H9 (cell line): ENCODE measurements around the gene GFER. TPM values are rescaled to one million over a fixed set of nuclear protein-coding genes. Genes with fewer than 3 reads are reported as not detected.

Source experiments
- DNase-seq: peaks from one replicate; pipeline ENCODE4 v3.0.0-alpha.2; 2017
- H2AFZ ChIP-seq: one replicate; pipeline ENCODE4 v1.6.1; 2013; ENCODE audit warnings: mild to moderate bottlenecking, low read length, control low read depth, moderate library complexity
- H2AK5ac ChIP-seq: 2 replicates; pipeline ENCODE4 v1.6.1; 2013; ENCODE audit warnings: low read length, control low read depth, mixed read lengths; ENCODE audit not compliant: insufficient read length
- H2BK120ac ChIP-seq: one replicate; pipeline ENCODE4 v1.6.1; 2013; ENCODE audit warnings: low read depth, mild to moderate bottlenecking, low read length, control low read depth, inconsistent platforms; ENCODE audit not compliant: poor library complexity, severe bottlenecking
- H2BK12ac ChIP-seq: 2 replicates; pipeline ENCODE4 v1.6.1; 2013; ENCODE audit warnings: low read length, control low read depth, mixed read lengths, low read depth; ENCODE audit not compliant: insufficient read length
- H2BK15ac ChIP-seq: 2 replicates; pipeline ENCODE4 v1.6.1; 2013; ENCODE audit warnings: low read depth, low read length, control low read depth
- H2BK20ac ChIP-seq: one replicate; pipeline ENCODE4 v1.6.1; 2013; ENCODE audit warnings: low read depth, mild to moderate bottlenecking, low read length, control low read depth, inconsistent platforms; ENCODE audit not compliant: poor library complexity, severe bottlenecking
- H2BK5ac ChIP-seq: 2 replicates; pipeline ENCODE4 v1.6.1; 2013; ENCODE audit warnings: low read length, control low read depth, mixed read lengths; ENCODE audit not compliant: insufficient read length
- H3K14ac ChIP-seq: 2 replicates; pipeline ENCODE4 v1.6.1; 2013; ENCODE audit warnings: low read length, control low read depth; ENCODE audit not compliant: insufficient read depth
- H3K18ac ChIP-seq: 2 replicates; pipeline ENCODE4 v1.6.1; 2013; ENCODE audit warnings: low read depth, mild to moderate bottlenecking, mixed read lengths, low read length, control low read depth; ENCODE audit not compliant: insufficient read length
- H3K23ac ChIP-seq: 2 replicates; pipeline ENCODE4 v1.6.1; 2013; ENCODE audit warnings: low read length, control low read depth, mixed read lengths, low read depth; ENCODE audit not compliant: insufficient read length
- H3K23me2 ChIP-seq: 2 replicates; pipeline ENCODE4 v1.6.1; 2013; ENCODE audit warnings: low read depth, mild to moderate bottlenecking, mixed read lengths, low read length, control low read depth; ENCODE audit not compliant: insufficient read length, poor library complexity, severe bottlenecking
- H3K27ac ChIP-seq: 2 replicates; pipeline ENCODE4 v1.5.1; 2013; ENCODE audit warnings: low read length, control low read depth, mixed read lengths, low read depth; ENCODE audit not compliant: insufficient read length
- H3K27me3 ChIP-seq: 2 replicates; pipeline ENCODE4 v1.6.1; 2013; ENCODE audit warnings: low read length, control low read depth, inconsistent platforms; ENCODE audit not compliant: insufficient read depth
- H3K4ac ChIP-seq: 2 replicates; pipeline ENCODE4 v1.6.1; 2013; ENCODE audit warnings: low read depth, mild to moderate bottlenecking, control low read depth, inconsistent platforms, low read length, moderate library complexity
- H3K4me1 ChIP-seq: 2 replicates; pipeline ENCODE4 v1.6.1; 2013; ENCODE audit warnings: low read length, control low read depth, inconsistent platforms; ENCODE audit not compliant: insufficient read depth
- H3K4me2 ChIP-seq: 2 replicates; pipeline ENCODE4 v1.6.1; 2013; ENCODE audit warnings: low read length, control low read depth, mixed read lengths; ENCODE audit not compliant: insufficient read length, insufficient read depth
- H3K56ac ChIP-seq: 2 replicates; pipeline ENCODE4 v1.6.1; 2013; ENCODE audit warnings: low read depth, mild to moderate bottlenecking, mixed read lengths, low read length, control low read depth; ENCODE audit not compliant: insufficient read length
- H3K79me1 ChIP-seq: 2 replicates; pipeline ENCODE4 v1.6.1; 2013; ENCODE audit warnings: low read depth, mild to moderate bottlenecking, moderate library complexity, low read length, control low read depth, inconsistent platforms; ENCODE audit not compliant: insufficient read depth, poor library complexity, severe bottlenecking
- H3K79me2 ChIP-seq: 2 replicates; pipeline ENCODE4 v1.6.1; 2013; ENCODE audit warnings: low read length, control low read depth, inconsistent platforms; ENCODE audit not compliant: insufficient read depth
- H3K9ac ChIP-seq: 2 replicates; pipeline ENCODE4 v1.6.1; 2013; ENCODE audit warnings: low read length, control low read depth, mixed read lengths; ENCODE audit not compliant: insufficient read length; ENCODE audit errors: extremely low read depth
- H3K9me3 ChIP-seq: one replicate; pipeline ENCODE4 v1.6.1; 2013; ENCODE audit warnings: low read depth, low read length, inconsistent platforms; ENCODE audit not compliant: control insufficient read depth
- H3T11ph ChIP-seq: one replicate; pipeline ENCODE4 v1.6.1; 2013; ENCODE audit warnings: mild to moderate bottlenecking, low read length, control low read depth, inconsistent platforms
- H4K20me1 ChIP-seq: one replicate; pipeline ENCODE4 v1.6.1; 2013; ENCODE audit not compliant: control insufficient read depth, insufficient read length, insufficient read depth
- H4K5ac ChIP-seq: 2 replicates; pipeline ENCODE4 v1.6.1; 2013; ENCODE audit warnings: low read depth, mild to moderate bottlenecking, mixed read lengths, low read length, control low read depth; ENCODE audit not compliant: insufficient read length
- H4K8ac ChIP-seq: replicated peaks from 2 replicates; pipeline ENCODE4 v1.6.1; 2013; ENCODE audit warnings: low read length, control low read depth, mixed read lengths, low read depth; ENCODE audit not compliant: insufficient read length
- H4K91ac ChIP-seq: 2 replicates; pipeline ENCODE4 v1.6.1; 2013; ENCODE audit warnings: low read depth, mild to moderate bottlenecking, moderate library complexity, mixed read lengths, low read length, control low read depth; ENCODE audit not compliant: insufficient read length
- H3K27ac Mint-ChIP-seq, 3 experiments: 2 replicates in 2 of 3; 3 replicates in 1 of 3; pipeline ENCODE4 v1.8.0; 2020 to 2021; ENCODE audit warnings: mixed read lengths in 3 of 3, mild to moderate bottlenecking in 1 of 3, moderate library complexity in 1 of 3
- H3K27me3 Mint-ChIP-seq: 2 replicates; pipeline ENCODE4 v1.8.0; 2021; ENCODE audit warnings: low read depth, mild to moderate bottlenecking, moderate library complexity, mixed read lengths
- H3K36me3 Mint-ChIP-seq, 3 experiments: 2 replicates in 2 of 3; 3 replicates in 1 of 3; pipeline ENCODE4 v1.8.0; 2020 to 2021; ENCODE audit warnings: low read depth in 3 of 3, mixed read lengths in 3 of 3; ENCODE audit not compliant: insufficient read depth in 1 of 3
- H3K4me1 Mint-ChIP-seq, 2 experiments: 2 replicates each; pipeline ENCODE4 v1.8.0; 2020; ENCODE audit warnings: mixed read lengths in 2 of 2
- H3K4me3 Mint-ChIP-seq, 2 experiments: 2 replicates in 1 of 2; 3 replicates in 1 of 2; pipeline ENCODE4 v1.8.0; 2020 to 2021; ENCODE audit warnings: mild to moderate bottlenecking in 2 of 2, mixed read lengths in 2 of 2, moderate library complexity in 1 of 2
- H3K9me3 Mint-ChIP-seq, 2 experiments: 2 replicates in 1 of 2; 3 replicates in 1 of 2; pipeline ENCODE4 v1.8.0; 2020; ENCODE audit warnings: mild to moderate bottlenecking in 2 of 2, mixed read lengths in 2 of 2, moderate library complexity in 1 of 2
- WGBS: extraction: QIAGEN DNeasy Blood & Tissue Kit; methylation state at CpG from one replicate; pipeline ENCODE4 v1.1.7; 2013; ENCODE audit warnings: missing lambda C conversion rate, low lambda C conversion rate, mixed read lengths; ENCODE audit not compliant: insufficient read length; ENCODE audit errors: extremely low coverage; 5-methylcytosine and 5-hydroxymethylcytosine counted together
- total RNA-seq: library from RNA; stranded (reverse); gene quantifications from 2 replicates; pipeline ENCODE4 v1.2.1, GENCODE V29; 2021
- TF ChIP-seq, protein P1 (sequence below): fragments of 200-600 bp; sonication (generic); conservative IDR thresholded peaks from 3 replicates; pipeline ENCODE4 v1.8.0; 2021; ENCODE audit warnings: antibody characterized with exemption, mild to moderate bottlenecking

The GFER gene
- total RNA-seq, 1 experiment from 2014 or later = 49.1 TPM

DNA sequence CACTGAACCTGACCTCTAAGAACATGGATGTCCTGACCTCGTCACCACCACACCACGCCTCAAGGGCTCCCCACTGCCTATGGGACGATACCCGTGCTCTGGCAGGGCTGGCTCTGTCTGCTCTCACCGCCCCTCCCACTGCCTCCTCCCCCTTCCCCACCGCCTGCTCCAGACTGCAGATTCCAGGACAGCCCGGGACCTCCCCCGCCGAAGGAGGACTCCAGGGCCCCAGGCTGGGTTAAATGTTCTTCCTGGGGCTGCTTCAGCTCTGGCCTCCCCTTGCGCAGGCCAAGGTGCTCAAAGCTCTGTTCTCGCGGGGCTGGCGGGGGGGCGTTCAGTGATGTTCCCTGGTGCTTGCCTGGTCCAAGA is 38.7 kb downstream of the GFER start:
- Histone ChIP-seq H3K27me3 (peaks cover 20% of the 10 kb centered on the region; the same call in 1 of the 2 replicates), H4K5ac (no peak overlapping the region), H2AK5ac (no peak overlapping the region), H4K20me1 (no peaks in the 10 kb centered on the region), H3K27ac (no peak overlapping the region), H3K79me2 (no peaks in the 10 kb centered on the region), H3T11ph (no peak overlapping the region), H3K4me1 (no peaks in the 10 kb centered on the region; the same call in 1 of the 2 replicates), H2AFZ (no peak overlapping the region), H3K23ac (no peak overlapping the region), H3K4ac (no peak overlapping the region), H3K9me3 (no peaks in the 10 kb centered on the region), H3K56ac (no peak overlapping the region), H2BK15ac (no peak overlapping the region), H3K9ac (no peak overlapping the region), H3K18ac (no peak overlapping the region), H3K14ac (no peak overlapping the region), H4K91ac (no peak overlapping the region), H2BK5ac (no peak overlapping the region), H3K79me1 (no peaks in the 10 kb centered on the region), H2BK120ac (no peak overlapping the region), H2BK20ac (no peak overlapping the region), H4K8ac (no peak overlapping the region), H3K23me2 (peaks cover 16% of the 10 kb centered on the region), H3K4me2 (peak overlapping the region; percentile 35), H2BK12ac (no peak overlapping the region)
- Mint-ChIP-seq H3K27ac (peak overlapping the region in 1 of 3 experiments; percentile 7; a peak in 2 of 7 replicates), H3K36me3 (peaks cover 0 to 2% (median 0%) of the 10 kb centered on the region in 3 experiments; a peak in 1 of 7 replicates), H3K9me3 (peaks cover 0 to 6% of the 10 kb centered on the region in 2 experiments; a peak in 3 of 5 replicates), H3K27me3 (peaks cover 76% of the 10 kb centered on the region), H3K4me1 (peaks cover 14 to 16% of the 10 kb centered on the region in 2 experiments), H3K4me3 (peak overlapping the region; percentile 52 to 76)
- no CpG with 5 or more reads among the region's 14 CpGs for WGBS
- TF ChIP-seq, protein P1, sequence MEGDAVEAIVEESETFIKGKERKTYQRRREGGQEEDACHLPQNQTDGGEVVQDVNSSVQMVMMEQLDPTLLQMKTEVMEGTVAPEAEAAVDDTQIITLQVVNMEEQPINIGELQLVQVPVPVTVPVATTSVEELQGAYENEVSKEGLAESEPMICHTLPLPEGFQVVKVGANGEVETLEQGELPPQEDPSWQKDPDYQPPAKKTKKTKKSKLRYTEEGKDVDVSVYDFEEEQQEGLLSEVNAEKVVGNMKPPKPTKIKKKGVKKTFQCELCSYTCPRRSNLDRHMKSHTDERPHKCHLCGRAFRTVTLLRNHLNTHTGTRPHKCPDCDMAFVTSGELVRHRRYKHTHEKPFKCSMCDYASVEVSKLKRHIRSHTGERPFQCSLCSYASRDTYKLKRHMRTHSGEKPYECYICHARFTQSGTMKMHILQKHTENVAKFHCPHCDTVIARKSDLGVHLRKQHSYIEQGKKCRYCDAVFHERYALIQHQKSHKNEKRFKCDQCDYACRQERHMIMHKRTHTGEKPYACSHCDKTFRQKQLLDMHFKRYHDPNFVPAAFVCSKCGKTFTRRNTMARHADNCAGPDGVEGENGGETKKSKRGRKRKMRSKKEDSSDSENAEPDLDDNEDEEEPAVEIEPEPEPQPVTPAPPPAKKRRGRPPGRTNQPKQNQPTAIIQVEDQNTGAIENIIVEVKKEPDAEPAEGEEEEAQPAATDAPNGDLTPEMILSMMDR = no peak
- peak; percentile 91 for DNase-seq
